DMS153 treated with DMSO at 0.1 percent for 48 hours (cell line): ENCODE results near the gene WFDC12.

Experiments used
- DNase-seq: peaks from one replicate; lab custom pipeline; 2025; ENCODE audit not compliant: unreplicated experiment; lab: John Stamatoyannopoulos, UW

Gene WFDC12

GRCh38 chr20:45115829-45116228, 8.4 kb downstream of the WFDC12 start:
- DNase-seq, result no peak

- no peak for DNase-seq
These were observed 8.9 kb downstream of the WFDC12 start for GRCh38 chr20:45115386-45115774.

GRCh38 chr20:45114465-45115385, 9.5 kb downstream of the WFDC12 start, which contains the start of gene WFDC5:
Gene WFDC5 (minus strand): TSS chr20:45115174. CDS start chr20:45115083, 91 bp downstream.
- no peak for DNase-seq

GRCh38 chr20:45113865-45114264, 10.4 kb downstream of the WFDC12 start:
- no peak for DNase-seq

- no peak for DNase-seq
These were observed 11.5 kb downstream of the WFDC12 start for GRCh38 chr20:45112754-45113153.

- no peak for DNase-seq
These were observed 12.3 kb downstream of the WFDC12 start for GRCh38 chr20:45111799-45112471.

GRCh38 chr20:45111285-45111684, 13.0 kb downstream of the WFDC12 start:
- no peak for DNase-seq

GRCh38 chr20:45110301-45110700, 14.0 kb downstream of the WFDC12 start:
- DNase-seq, result no peak

- no peak for DNase-seq
These were observed 14.6 kb downstream of the WFDC12 start for GRCh38 chr20:45109634-45110033.

GRCh38 chr20:45105317-45105716, 18.9 kb downstream of the WFDC12 start:
- no peak for DNase-seq

- no peak for DNase-seq
These were observed 19.5 kb downstream of the WFDC12 start for GRCh38 chr20:45104786-45105185.

- DNase-seq, result no peak
These were observed 21.2 kb downstream of the WFDC12 start for GRCh38 chr20:45103072-45103471.

- no peak for DNase-seq
These were observed 22.9 kb downstream of the WFDC12 start for GRCh38 chr20:45101333-45101850.

GRCh38 chr20:45100563-45101245, 23.6 kb downstream of the WFDC12 start, which contains the start of gene KCNS1:
Gene KCNS1 (minus strand): TSS chr20:45101127. CDS start chr20:45099236, 1,891 bp downstream.
- DNase-seq, result no peak

GRCh38 chr20:45098103-45098773, 26.0 kb downstream of the WFDC12 start:
- DNase-seq, result no peak

GRCh38 chr20:45097485-45098102, 26.7 kb downstream of the WFDC12 start:
- no peak for DNase-seq

GRCh38 chr20:45096781-45097180, 27.5 kb downstream of the WFDC12 start:
- no peak for DNase-seq

- DNase-seq, result peak; percentile 7
These were observed 28.4 kb downstream of the WFDC12 start for GRCh38 chr20:45095805-45096238.

GRCh38 chr20:45094864-45095574, 29.2 kb downstream of the WFDC12 start:
- DNase-seq, result no peak

GRCh38 chr20:45094201-45094600, 30.1 kb downstream of the WFDC12 start:
- DNase-seq, result no peak
